22Rv1 (cell line): Measurements from ENCODE around the gene WDR4.
"Not testable (repeated sequence)": the region's sequence is repeated elsewhere in the genome, so short reads cannot be mapped to it uniquely, and the experiment has no call there.

Source experiments
- H3K27ac ChIP-seq: fragments of 450-650 bp; 2 replicates; pipeline ENCODE4 v1.5.1; 2017
- CTCF ChIP-seq: fragments of 450-650 bp; IDR thresholded peaks from 2 replicates; pipeline ENCODE4 v1.5.1; 2017; ENCODE audit warnings: mild to moderate bottlenecking
- ZFX ChIP-seq: fragments of 450-650 bp; IDR thresholded peaks from 2 replicates; pipeline ENCODE4 v1.6.1; 2017; ENCODE audit warnings: antibody characterized with exemption, borderline replicate concordance

Gene WDR4

GRCh38 chr21:42809577-42810475 lies 69.5 kb downstream of the WDR4 start:
- TF ChIP-seq CTCF, result no peak
- TF ChIP-seq ZFX, result no peak
- H3K27ac ChIP-seq, result no peak overlapping the region

- H3K27ac ChIP-seq, result no peak overlapping the region
- TF ChIP-seq ZFX (no peak), CTCF (no peak)
Observed at GRCh38 chr21:42809171-42809570, 70.2 kb downstream of the WDR4 start.

- TF ChIP-seq ZFX (no peak), CTCF (no peak)
- no peak overlapping the region for H3K27ac ChIP-seq
Observed at GRCh38 chr21:42807938-42808613, 71.3 kb downstream of the WDR4 start.

- H3K27ac ChIP-seq, result not testable (repeated sequence)
Observed at GRCh38 chr21:42807293-42807895, 71.9 kb downstream of the WDR4 start.

GRCh38 chr21:42806509-42807140 lies 72.7 kb downstream of the WDR4 start:
- TF ChIP-seq ZFX, result no peak
- no peak for TF ChIP-seq CTCF
- no peak overlapping the region for H3K27ac ChIP-seq

- peak overlapping the region; percentile 42 for H3K27ac ChIP-seq
Observed at GRCh38 chr21:42801616-42802015, 77.7 kb downstream of the WDR4 start.

- H3K27ac ChIP-seq, result no peak overlapping the region
- TF ChIP-seq CTCF (no peak), ZFX (no peak)
Observed at GRCh38 chr21:42799948-42800347, 79.4 kb downstream of the WDR4 start.

GRCh38 chr21:42799516-42799915 lies 79.8 kb downstream of the WDR4 start:
- no peak for TF ChIP-seq ZFX
- no peak for TF ChIP-seq CTCF
- H3K27ac ChIP-seq, result no peak overlapping the region
